PC-9 (cell line): ENCODE data around the gene CAGE1. TPM values are rescaled to one million over a fixed set of nuclear protein-coding genes. Genes with fewer than 3 reads are reported as not detected.

Source experiments
- BruUV-seq: library from RNA; stranded (reverse); fragments of 400-500 nt; replicated peaks from 2 replicates; lab custom pipeline; 2021; lab: Mats Ljungman, UMichigan
- CTCF ChIA-PET: fragments of 300-600 bp; sonication (Branson Sonifier 250); formaldehyde crosslinking; loops from one replicate; lab custom pipeline; 2022; ENCODE audit warnings: antibody characterized with exemption; lab: Charles Lee
- POLR2A ChIA-PET: fragments of 300-600 bp; sonication (Branson Sonifier 250); formaldehyde crosslinking; loops from one replicate; lab custom pipeline; 2022; ENCODE audit warnings: antibody characterized with exemption; ENCODE audit not compliant: unreplicated experiment; lab: Charles Lee
- DNase-seq, 2 experiments: peaks; one replicate each; pipeline versions ENCODE4 v3.0.0 to v3.0.0-alpha.2; 2015 to 2022; ENCODE audit warnings: mixed read lengths in 1 of 2
- H2AFZ ChIP-seq: fragments of 200-600 bp; sonication (generic); 2 replicates; pipeline ENCODE4 v1.8.1; 2017; ENCODE audit warnings: antibody characterized with exemption
- H3F3A ChIP-seq: fragments of 200-600 bp; sonication (generic); 2 replicates; pipeline ENCODE4 v1.8.1; 2017; ENCODE audit warnings: antibody characterized with exemption, mild to moderate bottlenecking, low read depth; ENCODE audit not compliant: insufficient read depth
- H3K27ac ChIP-seq: fragments of 200-600 bp; sonication (generic); 2 replicates; pipeline ENCODE4 v1.6.1; 2016; ENCODE audit warnings: mixed run types
- H3K27me3 ChIP-seq: fragments of 200-600 bp; sonication (generic); 2 replicates; pipeline ENCODE4 v1.6.1; 2016; ENCODE audit warnings: low read depth, mixed run types; ENCODE audit not compliant: insufficient read depth
- H3K36me3 ChIP-seq: fragments of 200-600 bp; sonication (generic); 2 replicates; pipeline ENCODE4 v1.6.1; 2016; ENCODE audit warnings: low read depth, mixed run types
- H3K4me1 ChIP-seq: fragments of 200-600 bp; sonication (generic); replicated peaks from 2 replicates; pipeline ENCODE4 v1.6.1; 2016; ENCODE audit warnings: mixed run types; ENCODE audit not compliant: insufficient read depth
- H3K4me2 ChIP-seq: fragments of 200-600 bp; sonication (generic); 2 replicates; pipeline ENCODE4 v1.6.1; 2017; ENCODE audit warnings: mixed run types
- H3K4me3 ChIP-seq: fragments of 200-600 bp; sonication (generic); 2 replicates; pipeline ENCODE4 v1.6.1; 2016; ENCODE audit warnings: mixed run types
- H3K79me2 ChIP-seq: fragments of 200-600 bp; sonication (generic); 2 replicates; pipeline ENCODE4 v1.6.1; 2017; ENCODE audit warnings: low read depth, mixed run types
- H3K9me2 ChIP-seq: fragments of 200-600 bp; sonication (generic); 2 replicates; pipeline ENCODE4 v1.8.1; 2017; ENCODE audit warnings: mild to moderate bottlenecking; ENCODE audit not compliant: insufficient read depth
- H3K9me3 ChIP-seq: fragments of 200-600 bp; sonication (generic); 2 replicates; pipeline ENCODE4 v1.8.1; 2016; ENCODE audit warnings: low read depth; ENCODE audit not compliant: insufficient read depth
- H4K20me1 ChIP-seq: fragments of 200-600 bp; sonication (generic); 2 replicates; pipeline ENCODE4 v1.8.1; 2017; ENCODE audit not compliant: insufficient read depth
- CTCF ChIP-seq: fragments of 200-600 bp; sonication (generic); conservative IDR thresholded peaks from 2 replicates; pipeline ENCODE4 v1.6.1; 2017; ENCODE audit warnings: mixed run types, antibody characterized with exemption, mild to moderate bottlenecking, moderate library complexity
- EZH2 ChIP-seq: fragments of 200-600 bp; sonication (generic); IDR thresholded peaks from 2 replicates; pipeline ENCODE4 v1.8.0; 2017; ENCODE audit warnings: antibody characterized with exemption, low read depth
- intact Hi-C: fragments of 100-400 bp; cut with micrococcal nuclease; formaldehyde crosslinking; loops from one replicate; pipeline ENCODE4 v1.10.0; 2022; ENCODE audit not compliant: unreplicated experiment
- total RNA-seq: library from RNA; stranded (reverse); gene quantifications from 2 replicates; pipeline ENCODE4 v1.2.3, GENCODE V29; 2021

Gene CAGE1
- total RNA-seq, 1 experiment from 2014 or later = 0.13 TPM

GRCh38 chr6:7332090-7332745 lies 57.3 kb downstream of the CAGE1 start:
- no peak overlapping the region for H3K27ac ChIP-seq
- TF ChIP-seq CTCF (no peak), EZH2 (no peak)

GRCh38 chr6:7331452-7331851 lies 58.1 kb downstream of the CAGE1 start:
- no peak for DNase-seq
- no peaks in the 10 kb centered on the region for H3K79me2 ChIP-seq
- H3K9me3 ChIP-seq = no peaks in the 10 kb centered on the region
- no peaks in the 10 kb centered on the region for H3K36me3 ChIP-seq
- intact Hi-C loops = no loop called here
- H3K9me2 ChIP-seq = no peaks in the 10 kb centered on the region
- H3F3A ChIP-seq = no peaks in the 10 kb centered on the region
- H3K4me2 ChIP-seq = no peak overlapping the region
- BruUV-seq = no TSS peak
- no peaks in the 10 kb centered on the region for H3K27me3 ChIP-seq
- no peak overlapping the region for H3K27ac ChIP-seq
- H4K20me1 ChIP-seq = no peaks in the 10 kb centered on the region
- no peak overlapping the region for H3K4me3 ChIP-seq
- CTCF ChIA-PET = interaction anchor here (0.6 kb wide), 2 partner anchors 284 to 382 kb away, joined by 4 to 7 read pairs; no protein-coding TSS in a partner anchor
- no peak overlapping the region for H2AFZ ChIP-seq
- POLR2A ChIA-PET = interaction anchor here (0.6 kb wide), 1 partner anchor 14 kb away, joined by 5 read pairs; no protein-coding TSS in a partner anchor
- no peaks in the 10 kb centered on the region for H3K4me1 ChIP-seq
- TF ChIP-seq CTCF = no peak
- no peak for TF ChIP-seq EZH2

More at GRCh38 chr6:7332090-7332745, 57.3 kb downstream of the CAGE1 start:
- Histone ChIP-seq H3F3A (no peaks in the 10 kb centered on the region), H3K79me2 (no peaks in the 10 kb centered on the region), H4K20me1 (no peaks in the 10 kb centered on the region), H2AFZ (no peak overlapping the region), H3K9me2 (no peaks in the 10 kb centered on the region), H3K4me1 (no peaks in the 10 kb centered on the region), H3K4me3 (no peak overlapping the region), H3K36me3 (no peaks in the 10 kb centered on the region), H3K27me3 (no peaks in the 10 kb centered on the region), H3K9me3 (no peaks in the 10 kb centered on the region), H3K4me2 (no peak overlapping the region)
- intact Hi-C loops = no loop called here
- ChIA-PET POLR2A (no interaction called here), CTCF (interaction anchor here (0.6 kb wide), 2 partner anchors 283 to 381 kb away, joined by 4 to 7 read pairs; no protein-coding TSS in a partner anchor)
- no TSS peak for BruUV-seq
- DNase-seq = no peak

- POLR2A ChIA-PET = no interaction called here
- no peak for DNase-seq
- CTCF ChIA-PET = no interaction called here
These were observed 61.3 kb downstream of the CAGE1 start for GRCh38 chr6:7328243-7328642.

More at GRCh38 chr6:7328243-7328642, 61.3 kb downstream of the CAGE1 start:
- no TSS peak for BruUV-seq
- no peaks in the 10 kb centered on the region for H4K20me1 ChIP-seq
- no peak overlapping the region for H3K27ac ChIP-seq
- intact Hi-C loops = no loop called here
- no peaks in the 10 kb centered on the region for H3K36me3 ChIP-seq
- no peaks in the 10 kb centered on the region for H3F3A ChIP-seq
- H3K4me1 ChIP-seq = no peaks in the 10 kb centered on the region
- TF ChIP-seq CTCF (no peak), EZH2 (no peak)
- no peaks in the 10 kb centered on the region for H3K9me3 ChIP-seq
- no peaks in the 10 kb centered on the region for H3K79me2 ChIP-seq
- no peak overlapping the region for H2AFZ ChIP-seq
- H3K4me2 ChIP-seq = no peak overlapping the region
- no peaks in the 10 kb centered on the region for H3K27me3 ChIP-seq
- no peak overlapping the region for H3K4me3 ChIP-seq
- no peaks in the 10 kb centered on the region for H3K9me2 ChIP-seq
